Mesenchymal stem cell (in vitro differentiated cells and primary cell): Measurements from ENCODE around the gene SLC1A2.

Experiments
- DNase-seq: peaks from one replicate; pipeline ENCODE4 v3.0.0-alpha.2; 2013
- H2AFZ ChIP-seq: one replicate; pipeline ENCODE4 v1.6.1; 2013; ENCODE audit warnings: low read depth, mild to moderate bottlenecking, control low read depth, inconsistent platforms, low read length, moderate library complexity
- H2AK5ac ChIP-seq: 2 replicates; pipeline ENCODE4 v1.6.1; 2013; ENCODE audit warnings: low read length, moderate library complexity, mild to moderate bottlenecking, inconsistent platforms; ENCODE audit not compliant: severe bottlenecking
- H2BK120ac ChIP-seq: one replicate; pipeline ENCODE4 v1.6.1; 2013; ENCODE audit warnings: low read depth, mild to moderate bottlenecking, inconsistent platforms, low read length, moderate library complexity
- H2BK12ac ChIP-seq, 2 experiments: one replicate each; pipeline ENCODE4 v1.6.1; 2013; ENCODE audit warnings: inconsistent platforms in 2 of 2, low read length in 2 of 2, mild to moderate bottlenecking in 2 of 2, moderate library complexity in 2 of 2, control low read depth in 1 of 2
- H2BK15ac ChIP-seq: one replicate; pipeline ENCODE4 v1.6.1; 2013; ENCODE audit warnings: mild to moderate bottlenecking, low read depth, inconsistent platforms; ENCODE audit not compliant: poor library complexity, severe bottlenecking
- H2BK5ac ChIP-seq: 2 replicates; pipeline ENCODE4 v1.6.1; 2013; ENCODE audit warnings: low read depth, mild to moderate bottlenecking, low read length, control low read depth, inconsistent platforms; ENCODE audit not compliant: poor library complexity, severe bottlenecking
- H3K14ac ChIP-seq, 2 experiments: one replicate each; pipeline ENCODE4 v1.6.1; 2013; ENCODE audit warnings: inconsistent platforms in 2 of 2, low read length in 2 of 2, control low read depth in 1 of 2, mild to moderate bottlenecking in 1 of 2, moderate library complexity in 1 of 2
- H3K18ac ChIP-seq, 2 experiments: one replicate each; pipeline ENCODE4 v1.6.1; 2013; ENCODE audit warnings: inconsistent platforms in 2 of 2, low read length in 2 of 2, control low read depth in 1 of 2, low read depth in 1 of 2, mild to moderate bottlenecking in 1 of 2
- H3K23ac ChIP-seq, 2 experiments: one replicate each; pipeline ENCODE4 v1.6.1; 2013; ENCODE audit warnings: inconsistent platforms in 2 of 2, low read length in 2 of 2, mild to moderate bottlenecking in 2 of 2, moderate library complexity in 2 of 2, control low read depth in 1 of 2
- H3K27ac ChIP-seq: 2 replicates; pipeline ENCODE4 v1.5.1; 2013; ENCODE audit warnings: mild to moderate bottlenecking, moderate library complexity, low read length, control low read depth, inconsistent platforms; ENCODE audit not compliant: poor library complexity, severe bottlenecking
- H3K27me3 ChIP-seq, 2 experiments: 2 replicates each; pipeline versions ENCODE4 v1.6.1 to v1.7.0; 2013; ENCODE audit warnings: low read length in 2 of 2, mild to moderate bottlenecking in 2 of 2, moderate library complexity in 2 of 2, control low read depth in 1 of 2, inconsistent platforms in 1 of 2; ENCODE audit not compliant: control insufficient read depth in 1 of 2, insufficient read depth in 1 of 2
- H3K36me3 ChIP-seq, 2 experiments: 2 replicates each; pipeline versions ENCODE4 v1.6.1 to v1.7.0; 2013; ENCODE audit warnings: low read length in 2 of 2, control low read depth in 1 of 2, inconsistent platforms in 1 of 2, low read depth in 1 of 2, mild to moderate bottlenecking in 1 of 2; ENCODE audit not compliant: insufficient read depth in 2 of 2, control insufficient read depth in 1 of 2
- H3K4ac ChIP-seq, 2 experiments: one replicate each; pipeline ENCODE4 v1.6.1; 2013; ENCODE audit warnings: inconsistent platforms in 2 of 2, low read length in 2 of 2, mild to moderate bottlenecking in 2 of 2, moderate library complexity in 2 of 2, control low read depth in 1 of 2, low read depth in 1 of 2
- H3K4me1 ChIP-seq: 2 replicates; pipeline ENCODE4 v1.6.1; 2013; ENCODE audit warnings: low read depth, low read length, control low read depth; ENCODE audit not compliant: control insufficient read depth, insufficient read depth
- H3K4me2 ChIP-seq: 2 replicates; pipeline ENCODE4 v1.6.1; 2013; ENCODE audit warnings: low read length, mild to moderate bottlenecking, inconsistent platforms; ENCODE audit not compliant: poor library complexity, severe bottlenecking
- H3K4me3 ChIP-seq, 2 experiments: 2 replicates each; pipeline versions ENCODE4 v1.5.1 to v1.7.0; 2013; ENCODE audit warnings: low read length in 2 of 2, mild to moderate bottlenecking in 2 of 2, control low read depth in 1 of 2, low read depth in 1 of 2; ENCODE audit not compliant: insufficient read depth in 1 of 2
- H3K79me1 ChIP-seq: replicated peaks from 2 replicates; pipeline ENCODE4 v1.6.1; 2013; ENCODE audit warnings: mild to moderate bottlenecking, control low read depth, low read length, inconsistent platforms; ENCODE audit not compliant: poor library complexity, severe bottlenecking
- H3K9ac ChIP-seq: 2 replicates; pipeline ENCODE4 v1.7.0; 2013; ENCODE audit warnings: mild to moderate bottlenecking, low read length, moderate library complexity
- H3K9me3 ChIP-seq: 2 replicates; pipeline ENCODE4 v1.7.0; 2013; ENCODE audit warnings: mild to moderate bottlenecking, low read length; ENCODE audit not compliant: control insufficient read depth
- H4K8ac ChIP-seq: one replicate; pipeline ENCODE4 v1.6.1; 2013; ENCODE audit warnings: inconsistent platforms, mild to moderate bottlenecking, low read length, moderate library complexity
- H4K91ac ChIP-seq: one replicate; pipeline ENCODE4 v1.6.1; 2013; ENCODE audit warnings: mild to moderate bottlenecking, low read length, inconsistent platforms
- WGBS: methylation state at CpG from one replicate; pipeline ENCODE4 v1.1.7; 2013; ENCODE audit warnings: mixed read lengths; 5-methylcytosine and 5-hydroxymethylcytosine counted together

SLC1A2 gene

DNA sequence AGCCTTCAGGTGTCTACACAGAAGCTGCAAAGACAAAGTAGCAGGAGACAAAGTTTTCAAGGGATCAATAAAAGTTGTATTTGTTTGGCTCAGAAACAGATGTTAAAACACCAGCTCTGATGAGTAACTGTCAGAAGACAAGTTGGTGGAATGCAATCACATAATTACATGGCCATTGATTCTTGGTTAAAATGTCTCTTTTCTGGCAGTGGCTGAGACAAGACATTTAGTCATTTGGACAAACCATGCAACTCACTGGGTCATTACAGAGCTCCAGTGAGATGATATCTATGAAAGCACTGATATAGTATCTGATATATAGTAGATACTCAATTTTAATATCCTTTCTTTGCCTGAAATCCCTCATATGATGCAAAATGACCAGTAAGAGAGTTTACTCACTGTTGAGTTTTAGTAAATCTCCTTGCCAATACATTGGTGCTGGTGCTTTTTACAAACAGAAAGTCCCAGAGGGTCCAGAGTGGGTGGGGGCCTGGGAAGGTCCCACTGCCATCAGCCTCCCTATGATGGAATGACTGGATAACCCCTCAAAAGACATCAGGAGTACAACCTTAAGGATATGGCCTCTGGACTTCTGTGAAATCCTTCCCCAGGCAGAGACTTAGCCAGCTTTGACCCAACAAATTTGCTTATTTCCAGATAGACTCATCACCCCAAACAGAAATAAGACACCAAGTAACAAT, 95.0 kb downstream of the SLC1A2 start:
- H2BK12ac ChIP-seq, result no peak overlapping the region
- no peak overlapping the region for H4K91ac ChIP-seq
- no peaks in the 10 kb centered on the region for H3K36me3 ChIP-seq
- no peak overlapping the region for H3K18ac ChIP-seq
- no peak overlapping the region for H3K23ac ChIP-seq
- peak overlapping the region; percentile 76 for H3K9ac ChIP-seq
- no peak overlapping the region for H3K4me3 ChIP-seq
- H4K8ac ChIP-seq, result no peak overlapping the region
- no peak overlapping the region for H2BK120ac ChIP-seq
- no peak overlapping the region for H3K27ac ChIP-seq
- H3K4me2 ChIP-seq, result no peak overlapping the region
- no peak for DNase-seq
- H2AK5ac ChIP-seq, result no peak overlapping the region
- H2BK15ac ChIP-seq, result no peak overlapping the region
- no peaks in the 10 kb centered on the region for H3K9me3 ChIP-seq
- H2AFZ ChIP-seq, result no peak overlapping the region
- no peak overlapping the region for H3K14ac ChIP-seq
- H2BK5ac ChIP-seq, result no peak overlapping the region
- H3K27me3 ChIP-seq, result no peaks in the 10 kb centered on the region
- no peak overlapping the region for H3K4ac ChIP-seq
- no peaks in the 10 kb centered on the region for H3K79me1 ChIP-seq
- H3K4me1 ChIP-seq, result no peaks in the 10 kb centered on the region

- Histone ChIP-seq H3K36me3 (no peaks in the 10 kb centered on the region), H3K18ac (no peak overlapping the region), H3K9ac (peak overlapping the region; percentile 76), H2BK5ac (no peak overlapping the region), H3K79me1 (no peaks in the 10 kb centered on the region), H2BK120ac (no peak overlapping the region), H3K27ac (no peak overlapping the region), H2BK15ac (no peak overlapping the region), H2AFZ (no peak overlapping the region), H3K4me2 (no peak overlapping the region), H3K4ac (no peak overlapping the region), H3K14ac (no peak overlapping the region), H3K27me3 (no peaks in the 10 kb centered on the region), H4K91ac (no peak overlapping the region), H3K9me3 (no peaks in the 10 kb centered on the region), H3K23ac (no peak overlapping the region), H3K4me1 (no peaks in the 10 kb centered on the region), H2AK5ac (no peak overlapping the region), H3K4me3 (no peak overlapping the region), H2BK12ac (no peak overlapping the region), H4K8ac (no peak overlapping the region)
- WGBS, result 82% methylated on average over 8 of the region's 9 CpGs
- no peak for DNase-seq
Observed at GRCh38 chr11:35323076-35323868, 96.1 kb downstream of the SLC1A2 start.

DNA sequence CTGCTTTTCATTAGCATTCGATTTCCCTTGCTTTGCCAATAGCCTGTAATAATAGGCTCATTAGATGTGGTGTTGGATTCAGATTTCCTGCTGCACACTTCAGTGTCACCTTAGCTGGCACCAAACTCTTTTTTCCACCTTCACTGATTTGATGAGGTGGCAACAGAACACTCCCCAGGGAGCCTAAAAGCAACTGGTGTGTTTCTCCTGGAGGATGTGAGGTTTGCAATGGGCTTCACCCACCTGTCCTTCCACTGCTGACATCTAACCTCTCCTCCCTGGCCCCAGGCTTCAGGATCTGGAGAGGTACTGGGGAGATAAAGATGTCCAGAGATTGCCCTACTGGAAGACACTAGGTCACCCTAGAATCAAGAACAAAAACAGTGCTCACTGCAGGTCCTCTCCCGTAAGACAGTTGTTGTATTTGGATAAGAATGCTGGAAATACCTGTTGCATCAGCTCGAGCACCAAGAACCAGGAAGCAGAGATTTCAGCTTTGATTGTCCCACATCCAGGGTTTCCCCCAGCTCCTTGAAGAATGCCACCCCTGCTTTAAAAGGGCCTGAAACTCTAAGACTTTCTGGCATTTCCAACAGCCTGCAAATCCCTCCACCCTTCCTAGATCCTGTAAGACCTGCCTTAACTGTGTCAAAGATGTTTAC, 96.9 kb downstream of the SLC1A2 start:
- Histone ChIP-seq H4K91ac (no peak overlapping the region), H2BK5ac (no peak overlapping the region), H3K27ac (no peak overlapping the region), H2BK12ac (no peak overlapping the region), H3K14ac (no peak overlapping the region), H3K27me3 (no peaks in the 10 kb centered on the region), H3K36me3 (no peaks in the 10 kb centered on the region), H3K4me2 (no peak overlapping the region), H2BK120ac (no peak overlapping the region), H3K18ac (no peak overlapping the region), H3K9me3 (no peaks in the 10 kb centered on the region), H3K4me1 (no peaks in the 10 kb centered on the region), H2BK15ac (no peak overlapping the region), H4K8ac (no peak overlapping the region), H3K4me3 (no peak overlapping the region), H3K4ac (no peak overlapping the region), H3K79me1 (no peaks in the 10 kb centered on the region), H2AK5ac (no peak overlapping the region), H3K9ac (peak overlapping the region; percentile 76), H2AFZ (no peak overlapping the region), H3K23ac (no peak overlapping the region)
- no peak for DNase-seq
- WGBS, result 84% methylated on average over 2 of the region's 3 CpGs
